Muscle of leg (tissue), 11 donors: Measurements from ENCODE around the gene HS6ST1. TPM values are rescaled to one million over a fixed set of nuclear protein-coding genes. Genes with fewer than 3 reads are reported as not detected.

Experiments used
- DNase-seq: peaks from one replicate; pipeline ENCODE4 v3.0.0; 2013
- H3K27ac ChIP-seq: one replicate; pipeline ENCODE4 v1.5.1; 2013; ENCODE audit warnings: mild to moderate bottlenecking, low read length, control low read depth
- H3K27me3 ChIP-seq: one replicate; pipeline ENCODE4 v1.6.1; 2013; ENCODE audit warnings: low read length; ENCODE audit not compliant: control insufficient read depth, insufficient read depth
- H3K36me3 ChIP-seq: one replicate; pipeline ENCODE4 v1.6.1; 2013; ENCODE audit warnings: low read length; ENCODE audit not compliant: control insufficient read depth, insufficient read depth
- H3K4me1 ChIP-seq: one replicate; pipeline ENCODE4 v1.6.1; 2013; ENCODE audit warnings: low read length; ENCODE audit not compliant: control insufficient read depth, insufficient read depth
- H3K4me3 ChIP-seq: one replicate; pipeline ENCODE4 v1.5.1; 2013; ENCODE audit warnings: low read length, control low read depth
- H3K9me3 ChIP-seq: replicated peaks from 2 replicates; pipeline ENCODE4 v1.6.1; 2013; ENCODE audit warnings: low read depth, low read length; ENCODE audit not compliant: control insufficient read depth
- WGBS: methylation state at CpG from one replicate; pipeline ENCODE4 v1.1.5; 2013; ENCODE audit warnings: missing lambda C conversion rate; ENCODE audit not compliant: insufficient coverage; 5-methylcytosine and 5-hydroxymethylcytosine counted together
- polyA plus RNA-seq, 8 donors: library from polyadenylated mRNA; unstranded; fragments of 120-200 nt; gene quantifications; one replicate each; pipeline versions ENCODE4 v1.2.1 to v1.2.3, GENCODE V29; 2013; ENCODE audit warnings: inconsistent platforms in 1 of 8, low replicate concordance in 1 of 8; ENCODE audit not compliant: insufficient read length in 8 of 8, insufficient read depth in 1 of 8
- total RNA-seq: library from RNA; stranded (reverse); fragments of 120-200 nt; gene quantifications from one replicate; pipeline ENCODE4 v1.2.4, GENCODE V29; 2013

HS6ST1 gene
- total and polyA plus RNA-seq, 9 donors: 21.8 to 39.8 (median 29.6) TPM

- H3K36me3 ChIP-seq: no peaks in the 10 kb centered on the region
- no peaks in the 10 kb centered on the region for H3K9me3 ChIP-seq
- WGBS: 40% methylated on average over 3 of the region's 8 CpGs
Measured at GRCh38 chr2:128219891-128220290, 98.8 kb downstream of the HS6ST1 start.

GRCh38 chr2:128217671-128218070 is 101.0 kb downstream of the HS6ST1 start:
- no peaks in the 10 kb centered on the region for H3K9me3 ChIP-seq
- no peaks in the 10 kb centered on the region for H3K4me1 ChIP-seq
- 66% methylated on average over 2 of the region's 4 CpGs for WGBS
- no peaks in the 10 kb centered on the region for H3K27me3 ChIP-seq
- H3K27ac ChIP-seq: no peak overlapping the region
- no peaks in the 10 kb centered on the region for H3K36me3 ChIP-seq
- no peak overlapping the region for H3K4me3 ChIP-seq
- no peak for DNase-seq

More at GRCh38 chr2:128219891-128220290, 98.8 kb downstream of the HS6ST1 start:
- Histone ChIP-seq H3K27me3 (no peaks in the 10 kb centered on the region), H3K4me3 (no peak overlapping the region), H3K27ac (no peak overlapping the region), H3K4me1 (no peaks in the 10 kb centered on the region)
- DNase-seq: no peak

DNA sequence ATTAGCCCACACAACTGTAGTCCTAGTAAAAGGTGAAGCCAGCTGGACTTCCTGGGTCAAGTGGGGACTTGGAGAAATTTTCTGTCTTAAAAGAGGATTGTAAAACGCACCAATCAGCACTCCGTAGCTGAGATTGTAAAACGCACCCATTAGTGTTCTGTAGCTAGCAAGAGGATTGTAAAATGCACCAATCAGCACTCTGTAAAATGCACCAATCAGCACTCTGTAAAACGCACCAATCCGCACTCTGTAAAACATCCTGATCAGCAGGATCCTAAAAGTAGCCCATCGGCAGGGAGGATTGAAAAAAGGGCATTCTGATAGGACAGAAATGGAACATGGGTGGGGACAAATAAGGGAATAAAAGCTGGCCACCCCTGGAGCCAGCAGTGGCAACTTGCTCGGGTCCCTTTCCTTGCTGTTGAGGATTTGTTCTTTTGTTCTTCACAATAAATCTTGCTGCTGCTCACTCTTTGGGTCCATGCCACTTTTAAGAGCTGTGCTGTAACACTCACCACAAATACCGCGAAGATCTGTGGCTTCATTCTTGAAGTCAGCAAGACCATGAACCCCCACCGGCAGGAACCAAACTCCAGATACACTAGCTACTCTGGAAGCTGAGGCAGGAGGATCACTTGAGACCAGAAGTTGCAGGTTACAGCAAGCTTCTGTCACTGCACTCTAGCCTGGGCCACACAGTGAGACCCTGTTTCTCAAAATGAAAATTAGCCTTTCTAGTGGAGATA is 102.6 kb downstream of the HS6ST1 start:
- Histone ChIP-seq H3K9me3 (no peaks in the 10 kb centered on the region), H3K4me1 (no peaks in the 10 kb centered on the region), H3K27me3 (no peaks in the 10 kb centered on the region), H3K36me3 (no peaks in the 10 kb centered on the region), H3K4me3 (no peak overlapping the region), H3K27ac (no peak overlapping the region)
- DNase-seq: no peak
- WGBS: 87% methylated on average over 7 of the region's 10 CpGs

Other genes with a start within 250 kb of the HS6ST1 start
- gene UGGT1, start 227.7 kb downstream of the HS6ST1 start, total RNA-seq: 28.8 TPM
- gene UGGT1, start 227.7 kb downstream of the HS6ST1 start, polyA plus RNA-seq: 10 to 100 TPM; 16.2 to 36.0 (median 29.0) TPM